ENCODE results near the gene ALDH5A1.

DNA sequence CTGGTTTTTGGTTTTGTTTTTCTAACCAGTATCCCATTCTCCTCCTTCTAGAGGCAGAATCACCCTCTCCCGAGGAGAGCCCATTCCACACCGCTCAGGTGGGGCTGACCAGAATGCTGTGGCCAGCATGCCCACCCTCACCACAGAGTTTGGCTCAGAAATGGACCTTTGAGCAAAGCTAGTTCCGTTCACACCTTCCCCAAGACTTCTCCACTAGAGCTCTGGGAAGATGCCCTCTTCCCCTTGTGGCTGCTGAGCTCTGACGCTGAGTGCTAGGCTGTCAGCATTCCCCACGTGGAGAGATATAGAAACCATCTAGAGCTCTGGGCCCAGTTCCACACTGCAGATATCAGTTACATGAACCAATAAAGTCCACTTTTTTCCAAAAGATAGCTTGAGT lies 13.3 kb upstream of the ALDH5A1 start:
- TF ChIP-seq GATA2 (IDR thresholded peaks at IDR 0.05; ENCODE audit: low read depth, low read length) (no peak), GATA3 (IDR thresholded peaks at IDR 0.05; ENCODE audit: low read depth, low read length) (no peak)

Measured in SH-SY5Y (cell line).